GM15510 (cell line): ENCODE results near the gene NFATC4.

Experiments used
- POLR2A ChIP-seq: IDR thresholded peaks from 3 replicates; pipeline ENCODE4 v1.6.1; 2011; ENCODE audit warnings: borderline replicate concordance; ENCODE audit not compliant: insufficient read length; ENCODE audit errors: extremely low read depth

NFATC4 gene

DNA sequence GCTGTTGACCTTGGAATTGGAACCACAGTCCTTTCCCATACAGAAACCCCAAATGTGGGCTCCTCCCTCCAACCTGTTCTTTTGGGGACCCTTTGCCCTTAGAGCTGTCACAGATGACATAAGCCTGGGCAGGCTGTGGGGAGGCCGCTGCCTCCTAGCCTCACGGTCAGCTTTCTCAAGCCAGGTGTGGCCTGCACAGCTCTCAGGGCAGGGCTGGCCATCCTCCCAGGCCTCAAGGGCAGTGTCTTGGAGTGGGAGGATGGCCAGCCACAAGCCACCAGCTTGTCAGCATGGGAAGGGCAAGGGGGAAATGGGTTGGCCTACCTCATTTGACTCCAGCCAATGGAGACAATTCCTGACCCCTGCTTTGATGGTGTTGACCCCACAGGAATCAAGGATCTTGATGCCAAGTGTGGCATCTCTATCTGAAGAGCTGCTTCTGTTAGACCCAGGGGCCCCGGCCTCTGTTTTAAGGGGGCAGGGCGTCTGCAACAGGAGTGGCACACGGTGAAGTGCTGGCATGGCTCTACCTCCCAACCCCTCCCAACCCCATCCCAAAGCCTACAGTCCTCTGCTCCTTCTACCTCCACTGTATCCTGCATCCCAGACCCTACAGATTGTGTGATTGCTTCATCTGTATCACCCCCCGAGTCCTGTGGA, 50.0 kb downstream of the NFATC4 start:
- no peak for TF ChIP-seq POLR2A

- TF ChIP-seq POLR2A, result no peak
These were observed 50.5 kb downstream of the NFATC4 start for GRCh38 chr14:24418492-24418873.

GRCh38 chr14:24422261-24422660, 54.3 kb downstream of the NFATC4 start:
- no peak for TF ChIP-seq POLR2A

DNA sequence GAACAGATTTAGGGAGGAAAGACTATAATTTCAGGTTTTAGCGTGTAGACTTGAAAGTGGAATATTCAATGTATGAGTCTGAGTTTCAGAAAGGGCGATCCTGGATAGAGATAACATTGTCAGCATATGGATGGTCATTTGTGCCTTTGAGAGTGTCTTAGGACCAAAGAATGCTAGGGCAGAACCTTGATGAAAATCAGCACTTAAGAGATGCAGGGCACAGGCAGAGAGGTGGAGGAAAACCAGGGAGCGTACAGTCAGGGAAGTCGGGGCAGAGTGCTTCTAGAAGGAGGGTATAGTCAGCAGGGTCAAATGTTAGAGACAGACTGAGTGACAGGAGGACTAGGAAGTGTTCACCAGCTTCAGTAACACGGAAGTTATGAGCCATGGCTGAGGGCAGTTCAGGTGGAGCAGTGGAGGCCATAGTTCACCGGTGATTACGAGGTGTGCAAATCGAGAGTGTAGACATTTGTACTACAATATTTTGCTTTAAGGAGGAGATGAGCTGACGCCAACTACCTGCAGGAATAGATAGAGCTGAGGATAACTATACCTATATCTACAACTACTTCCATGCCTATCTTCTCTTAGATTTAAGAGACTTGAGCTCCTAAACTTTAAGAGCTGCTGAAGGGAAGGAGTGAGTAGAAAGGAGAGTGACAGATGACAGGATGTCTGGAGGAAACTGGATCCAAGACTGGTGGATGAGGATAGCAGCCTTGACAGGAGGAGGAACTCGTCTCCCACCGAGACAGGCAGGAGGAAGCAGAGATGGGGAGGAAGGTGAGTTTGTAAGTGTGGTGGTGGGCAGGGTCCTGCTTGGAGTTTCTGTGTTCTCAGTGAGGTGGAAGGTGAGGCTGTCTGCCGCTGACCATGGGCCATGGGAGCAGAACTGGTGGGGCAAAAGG, 55.0 kb downstream of the NFATC4 start:
- TF ChIP-seq POLR2A, result no peak

DNA sequence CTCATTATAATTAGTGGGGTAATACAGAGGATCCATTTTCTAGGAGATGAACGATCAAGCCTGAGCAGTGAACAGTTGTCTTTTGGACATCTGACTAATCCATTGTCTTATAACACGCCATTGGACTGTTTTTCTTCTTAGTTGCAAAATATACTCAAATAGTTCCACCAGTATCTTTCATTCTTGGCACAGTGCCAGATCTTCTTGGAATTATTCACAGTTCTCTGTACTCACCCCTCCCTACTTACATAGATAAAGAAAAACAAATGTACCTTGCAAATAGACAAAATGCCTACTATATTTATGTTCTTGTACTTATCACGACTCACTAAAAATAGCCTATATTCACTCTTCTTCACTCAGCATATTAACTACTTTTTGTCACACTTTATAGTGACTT, 57.7 kb downstream of the NFATC4 start:
- TF ChIP-seq POLR2A, result no peak

- TF ChIP-seq POLR2A, result no peak
These were observed 58.3 kb downstream of the NFATC4 start for GRCh38 chr14:24426150-24426911.

DNA sequence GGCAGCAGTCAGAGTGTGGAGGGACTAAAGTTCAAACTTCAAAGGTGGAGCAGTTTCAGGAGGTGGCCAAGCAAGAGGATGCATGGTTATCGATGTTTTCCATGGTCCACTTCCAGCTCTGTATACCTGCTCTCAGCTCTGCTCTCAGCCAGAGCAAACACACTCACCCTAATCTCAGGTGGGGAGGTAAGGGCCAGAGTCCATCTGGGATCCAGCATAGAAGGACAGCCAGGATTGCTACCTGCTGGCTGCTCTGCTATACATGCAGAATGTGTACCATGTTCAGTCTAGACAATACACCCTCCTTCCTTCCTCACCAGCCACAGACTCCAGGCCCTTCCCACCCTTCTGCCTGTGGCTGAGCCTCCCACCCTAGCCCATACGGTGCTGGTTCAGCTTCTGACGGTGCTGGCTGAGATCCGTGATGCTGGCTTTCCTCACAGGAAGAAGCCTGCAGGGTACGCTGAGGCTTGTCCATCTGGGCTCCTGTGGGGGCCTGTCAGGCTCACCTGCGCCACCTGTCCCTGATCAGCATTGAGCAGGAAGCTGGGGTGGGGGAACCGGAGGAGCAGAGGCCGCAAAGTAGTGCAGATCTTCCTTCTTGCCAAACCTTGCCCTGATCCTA, 59.0 kb downstream of the NFATC4 start:
- no peak for TF ChIP-seq POLR2A

DNA sequence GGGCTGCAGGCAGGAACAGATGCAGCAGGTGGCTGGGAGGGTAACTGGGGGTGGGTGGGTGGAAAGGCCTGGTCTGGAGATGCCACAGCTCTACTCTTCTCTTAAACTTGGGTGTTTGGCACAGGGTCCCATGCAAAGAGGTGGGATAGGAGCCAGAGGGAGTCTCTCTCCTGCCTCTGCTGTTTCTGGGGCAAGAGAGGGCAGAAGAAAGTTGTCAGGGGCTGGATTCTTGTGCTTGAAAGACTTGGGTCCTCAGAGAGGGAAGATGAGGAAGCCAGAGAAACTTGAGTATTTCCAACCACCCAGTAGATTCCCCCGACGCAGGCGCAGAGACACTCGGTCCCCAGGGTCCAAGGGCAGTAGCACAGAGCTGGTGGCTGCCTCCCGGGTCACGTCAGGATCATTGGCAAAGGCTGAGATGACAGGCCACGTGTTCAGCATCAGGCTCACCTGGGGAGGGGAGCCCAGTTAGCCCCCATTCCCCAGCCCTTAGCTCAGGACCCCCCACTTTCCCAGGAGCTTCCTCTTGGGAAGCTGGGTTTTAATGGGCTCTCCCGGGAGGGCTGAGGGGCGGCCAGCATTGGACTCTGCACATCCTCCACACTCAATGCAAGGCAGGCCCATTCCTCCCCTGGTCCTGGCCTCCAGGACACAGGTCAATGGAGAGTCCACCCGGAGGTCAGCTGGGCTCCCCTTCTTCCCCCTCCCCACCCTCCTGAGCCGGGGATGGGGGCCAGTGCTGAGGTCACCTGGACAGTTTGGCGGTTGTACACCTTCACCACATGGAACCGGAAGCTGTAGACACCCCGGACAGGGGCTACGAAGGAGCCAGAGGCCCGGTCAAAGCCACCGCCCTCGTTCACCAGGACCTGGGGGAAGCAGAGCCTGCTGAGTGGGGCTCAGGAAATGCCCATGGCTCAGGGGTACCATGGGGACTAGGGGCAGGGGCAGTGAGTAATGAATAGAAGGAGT, 59.8 kb downstream of the NFATC4 start:
- TF ChIP-seq POLR2A, result no peak

DNA sequence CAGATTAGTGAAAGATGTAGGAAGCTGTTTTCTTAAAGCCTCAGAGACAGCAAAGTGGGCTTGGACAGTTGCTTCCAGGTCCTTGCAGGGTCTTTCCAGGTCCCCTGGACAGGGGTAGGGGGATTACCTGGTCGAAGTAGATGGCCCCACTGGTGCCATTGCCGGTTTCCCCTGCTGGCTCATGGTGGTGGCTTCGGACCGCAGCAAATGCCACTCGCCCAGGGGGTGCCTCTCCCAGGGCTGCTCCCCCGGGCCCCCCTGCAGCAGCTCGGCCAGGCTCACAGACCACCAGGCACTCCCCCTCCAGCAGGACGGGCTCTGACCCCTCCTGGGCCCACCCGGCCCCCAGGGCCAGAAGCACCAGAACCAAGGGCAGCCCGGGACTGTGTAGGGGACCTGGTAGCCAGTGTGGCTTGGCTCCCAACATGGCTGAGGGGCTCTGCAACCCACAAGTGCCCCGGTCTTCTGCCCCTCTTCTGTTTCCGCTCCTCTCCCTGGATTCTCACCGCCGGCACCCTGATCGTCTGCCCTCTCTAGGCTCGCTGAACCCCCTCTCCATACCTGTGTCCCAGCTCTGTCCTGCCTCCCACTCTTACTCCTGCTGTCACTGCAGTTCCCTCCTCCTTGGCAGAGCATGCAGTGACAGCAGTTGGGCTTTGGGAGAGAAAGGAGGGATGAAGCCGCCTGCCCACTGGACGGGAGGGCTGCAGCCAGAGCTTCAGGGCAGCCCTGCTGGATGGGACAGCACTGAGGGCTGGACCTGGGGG, 60.8 kb downstream of the NFATC4 start:
- no peak for TF ChIP-seq POLR2A
